LNCaP clone FGC (cell line): Measurements from ENCODE around the gene MACROH2A1.

Experiments
- DNase-seq: peaks from one replicate; pipeline ENCODE4 v3.0.0-alpha.2; 2011; ENCODE audit warnings: low read depth
- H3K4me3 ChIP-seq: 2 replicates; pipeline ENCODE4 v1.5.1; 2011; ENCODE audit warnings: mild to moderate bottlenecking, low read depth, low read length, control low read depth
- TF ChIP-seq, protein P1 (sequence below): IDR thresholded peaks from 2 replicates; pipeline ENCODE4 v1.5.1; 2012; ENCODE audit warnings: mild to moderate bottlenecking; ENCODE audit not compliant: control insufficient read depth, insufficient read depth; ENCODE audit errors: extremely low read depth

MACROH2A1 gene

DNA sequence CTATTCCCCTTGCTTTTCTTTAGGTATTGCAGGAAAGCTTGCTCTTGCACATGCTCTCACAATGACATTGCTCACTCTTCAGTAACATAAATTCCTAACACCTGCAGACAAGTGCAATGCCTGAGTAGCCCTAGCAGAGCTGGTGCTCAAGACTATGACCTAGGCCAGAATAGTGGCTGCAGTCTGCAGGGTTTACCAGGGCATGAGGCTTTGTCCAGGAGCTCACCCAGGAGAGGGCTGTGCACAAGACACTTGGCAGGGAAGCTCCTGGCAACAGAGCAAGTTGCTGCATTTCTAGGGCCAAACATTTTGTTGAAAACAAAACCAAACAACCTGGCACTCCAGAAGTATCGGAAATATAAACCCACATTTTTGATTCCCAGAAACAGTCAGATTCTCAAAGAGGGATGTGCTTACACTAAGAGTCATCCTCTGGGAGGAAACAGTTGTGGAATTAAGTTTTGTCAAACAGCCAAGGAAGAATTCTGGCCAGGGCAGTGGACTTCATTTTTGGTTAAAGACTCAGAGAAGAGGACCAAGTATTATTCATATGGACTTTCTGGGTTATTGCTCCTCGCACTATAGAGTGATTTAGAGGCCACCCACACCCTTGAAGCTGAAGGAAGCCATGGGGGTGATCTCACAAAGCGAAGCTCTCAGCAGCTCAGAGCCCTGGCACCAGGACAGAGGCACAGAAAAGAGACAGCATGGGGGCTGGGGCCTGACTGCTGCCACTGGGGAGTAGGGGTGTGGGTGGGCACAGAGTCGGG, 44.9 kb downstream of the MACROH2A1 start:
- DNase-seq, result no peak
- TF ChIP-seq, protein P1, sequence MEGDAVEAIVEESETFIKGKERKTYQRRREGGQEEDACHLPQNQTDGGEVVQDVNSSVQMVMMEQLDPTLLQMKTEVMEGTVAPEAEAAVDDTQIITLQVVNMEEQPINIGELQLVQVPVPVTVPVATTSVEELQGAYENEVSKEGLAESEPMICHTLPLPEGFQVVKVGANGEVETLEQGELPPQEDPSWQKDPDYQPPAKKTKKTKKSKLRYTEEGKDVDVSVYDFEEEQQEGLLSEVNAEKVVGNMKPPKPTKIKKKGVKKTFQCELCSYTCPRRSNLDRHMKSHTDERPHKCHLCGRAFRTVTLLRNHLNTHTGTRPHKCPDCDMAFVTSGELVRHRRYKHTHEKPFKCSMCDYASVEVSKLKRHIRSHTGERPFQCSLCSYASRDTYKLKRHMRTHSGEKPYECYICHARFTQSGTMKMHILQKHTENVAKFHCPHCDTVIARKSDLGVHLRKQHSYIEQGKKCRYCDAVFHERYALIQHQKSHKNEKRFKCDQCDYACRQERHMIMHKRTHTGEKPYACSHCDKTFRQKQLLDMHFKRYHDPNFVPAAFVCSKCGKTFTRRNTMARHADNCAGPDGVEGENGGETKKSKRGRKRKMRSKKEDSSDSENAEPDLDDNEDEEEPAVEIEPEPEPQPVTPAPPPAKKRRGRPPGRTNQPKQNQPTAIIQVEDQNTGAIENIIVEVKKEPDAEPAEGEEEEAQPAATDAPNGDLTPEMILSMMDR, result no peak
- no peak overlapping the region for H3K4me3 ChIP-seq

DNA sequence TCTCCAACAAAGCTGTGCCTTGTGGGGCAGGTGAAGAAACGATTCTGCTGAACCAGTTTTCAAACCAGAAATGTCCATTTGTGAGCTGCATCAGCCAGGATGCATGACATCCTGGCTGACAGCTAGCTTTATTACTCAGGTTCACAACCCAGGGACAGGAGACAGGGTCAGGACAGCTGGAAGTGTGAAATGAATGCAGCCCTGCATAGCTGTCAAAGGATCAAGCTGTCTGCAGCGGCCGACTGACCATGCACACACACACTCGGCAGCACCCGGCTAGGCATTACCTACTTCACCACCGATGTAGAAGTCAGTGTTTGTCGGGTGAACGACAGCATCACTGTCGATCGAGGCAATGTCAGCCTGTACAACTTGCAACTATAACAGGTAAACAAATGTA, 48.5 kb downstream of the MACROH2A1 start:
- DNase-seq, result no peak

DNA sequence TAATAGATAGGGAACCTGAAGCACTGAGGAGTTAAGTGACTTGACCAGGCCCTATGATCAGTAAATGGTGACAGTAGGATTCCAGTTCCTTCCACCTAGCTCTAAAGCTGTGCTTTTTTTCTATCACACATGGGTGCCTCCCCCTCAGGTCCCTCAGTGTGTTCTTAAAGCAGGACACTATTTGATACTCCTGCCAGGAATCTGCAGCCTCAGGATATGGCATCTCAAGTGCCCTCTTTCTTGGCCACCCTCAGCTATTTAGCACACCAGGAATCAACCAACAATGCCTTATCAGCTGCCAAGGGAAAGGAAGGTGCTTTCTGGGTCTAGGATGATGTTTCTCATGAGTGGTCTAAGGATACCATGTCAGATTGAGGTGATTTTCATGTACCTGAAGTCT, 49.1 kb downstream of the MACROH2A1 start:
- TF ChIP-seq, protein P1, result no peak
- H3K4me3 ChIP-seq, result no peak overlapping the region
- no peak for DNase-seq

More for the DNA sequence above, 48.5 kb downstream of the MACROH2A1 start:
- no peak overlapping the region for H3K4me3 ChIP-seq
- TF ChIP-seq, protein P1, result no peak

DNA sequence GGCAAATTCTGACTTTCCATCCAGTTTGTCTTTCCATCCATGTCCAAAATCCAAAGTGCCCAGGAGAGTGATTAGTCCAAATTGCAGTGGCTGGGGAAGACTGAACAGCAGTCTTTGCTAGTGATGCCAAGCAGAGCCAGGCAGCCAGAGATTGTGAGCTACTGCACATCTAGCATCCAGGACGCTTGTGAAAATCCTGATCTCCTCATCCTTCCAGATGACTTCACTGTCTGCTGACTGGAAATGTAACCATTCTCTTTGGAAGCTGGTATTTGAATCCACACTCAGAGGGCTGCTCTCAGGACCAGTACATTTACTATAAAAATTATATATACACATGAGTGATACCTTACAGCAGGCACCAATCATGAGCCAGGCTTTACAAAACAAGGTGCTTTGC, 49.6 kb downstream of the MACROH2A1 start:
- no peak overlapping the region for H3K4me3 ChIP-seq
- no peak for DNase-seq
- TF ChIP-seq, protein P1, result no peak

DNA sequence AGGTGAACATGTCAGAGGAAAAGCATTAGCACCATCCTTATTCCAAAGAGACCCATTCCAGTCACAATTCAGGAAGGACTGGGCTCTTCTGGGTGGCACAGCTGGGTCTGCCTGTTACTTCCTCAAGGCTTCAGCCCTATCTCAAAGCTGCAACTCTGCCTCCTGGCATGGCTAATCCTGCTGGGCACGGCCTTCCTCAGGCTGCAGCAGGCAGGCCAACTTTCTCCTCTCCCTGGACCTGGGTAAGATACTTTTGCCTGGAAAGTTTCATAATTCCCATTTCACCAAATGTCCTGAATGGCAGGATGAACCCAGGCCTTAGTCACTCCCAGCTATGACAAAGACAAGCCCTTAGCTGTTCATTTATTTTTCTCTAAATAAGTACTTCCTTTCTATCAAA, 50.1 kb downstream of the MACROH2A1 start:
- TF ChIP-seq, protein P1, result no peak
- no peak for DNase-seq
- H3K4me3 ChIP-seq, result no peak overlapping the region

DNA sequence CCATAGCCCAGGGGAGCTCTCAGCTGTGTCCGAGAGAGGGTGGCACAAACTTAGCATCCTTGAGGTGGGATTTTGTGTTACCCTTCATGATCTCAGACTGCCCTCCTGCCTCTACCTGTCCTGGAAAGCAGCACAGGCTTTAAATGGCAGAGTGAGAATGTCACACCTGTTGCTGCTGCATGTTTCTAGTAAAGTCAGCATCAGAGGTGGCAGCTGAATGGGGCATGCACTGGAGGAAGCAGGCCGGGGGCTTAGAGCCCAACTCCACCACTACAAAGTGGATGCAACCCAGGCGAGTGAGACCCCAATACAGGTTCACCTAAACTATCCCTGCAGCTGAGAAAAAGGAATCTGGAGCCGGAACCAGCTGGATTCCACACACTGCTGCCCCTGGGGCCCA, 51.6 kb downstream of the MACROH2A1 start:
- H3K4me3 ChIP-seq, result no peak overlapping the region
- TF ChIP-seq, protein P1, result no peak
- no peak for DNase-seq

DNA sequence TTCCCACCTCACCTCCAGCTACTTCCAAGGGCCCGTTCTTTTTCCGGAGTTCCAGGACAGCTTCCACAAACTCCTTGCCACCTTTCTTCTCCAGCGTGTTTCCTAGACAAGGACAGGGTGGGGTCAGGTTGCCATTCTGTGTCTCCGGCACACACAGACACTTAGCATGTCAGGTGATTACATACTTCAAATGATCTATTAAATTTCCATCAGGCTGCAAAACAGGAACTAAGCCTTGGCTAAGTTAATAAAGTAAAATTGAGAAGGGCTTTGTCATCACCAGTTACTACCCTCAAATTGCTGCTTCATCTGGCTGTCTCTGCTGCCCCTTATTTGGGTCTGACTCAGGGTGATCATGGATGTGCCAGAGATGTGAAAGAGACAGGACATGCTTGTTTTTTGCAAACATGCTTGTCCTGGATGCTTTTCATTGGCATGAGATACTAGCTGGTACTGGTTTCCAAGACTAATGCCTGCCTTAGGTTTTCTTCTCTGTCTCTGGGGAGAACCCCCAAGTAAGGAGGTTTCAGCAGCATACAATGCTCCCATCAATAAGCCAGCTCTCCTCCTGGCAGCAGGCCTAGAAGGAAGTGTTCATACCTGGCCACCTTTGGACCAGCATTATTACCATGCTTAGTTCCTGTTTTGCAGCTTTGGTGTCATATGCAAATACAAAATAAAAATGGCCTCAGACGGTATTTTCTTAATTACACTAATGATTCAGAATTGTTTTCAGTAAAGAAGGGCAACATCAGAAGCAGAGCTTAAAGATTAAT, 52.9 kb downstream of the MACROH2A1 start:
- DNase-seq, result no peak
- H3K4me3 ChIP-seq, result no peak overlapping the region
- TF ChIP-seq, protein P1, result no peak
